Duodenal mucosa (tissue), 2 donors: Measurements from ENCODE around the gene INTS2.
"Not testable (repeated sequence)": the region's sequence is repeated elsewhere in the genome, so short reads cannot be mapped to it uniquely, and the experiment has no call there.

Experiments used
- H3K27ac ChIP-seq: one replicate; pipeline ENCODE4 v1.7.0; 2013; ENCODE audit warnings: low read depth, low read length
- H3K27me3 ChIP-seq, 2 donors: one replicate each; pipeline ENCODE4 v1.7.0; 2013; ENCODE audit warnings: low read length in 2 of 2, control low read depth in 1 of 2; ENCODE audit not compliant: insufficient read depth in 2 of 2, control insufficient read depth in 1 of 2
- H3K36me3 ChIP-seq, 2 donors: one replicate each; pipeline ENCODE4 v1.7.0; 2013; ENCODE audit warnings: low read length in 2 of 2, control low read depth in 1 of 2; ENCODE audit not compliant: insufficient read depth in 2 of 2, control insufficient read depth in 1 of 2
- H3K4me1 ChIP-seq, 2 donors: one replicate each; pipeline ENCODE4 v1.7.0; 2013; ENCODE audit warnings: low read length in 2 of 2, control low read depth in 1 of 2; ENCODE audit not compliant: insufficient read depth in 2 of 2, control insufficient read depth in 1 of 2
- H3K4me3 ChIP-seq, 2 donors: one replicate each; pipeline ENCODE4 v1.7.0; 2013; ENCODE audit warnings: low read length in 2 of 2, low read depth in 1 of 2
- H3K9ac ChIP-seq, 2 donors: one replicate each; pipeline ENCODE4 v1.7.0; 2013; ENCODE audit warnings: low read length in 2 of 2, low read depth in 1 of 2
- H3K9me3 ChIP-seq, 2 donors: one replicate each; pipeline ENCODE4 v1.7.0; 2013; ENCODE audit warnings: low read length in 2 of 2, control low read depth in 1 of 2; ENCODE audit not compliant: control insufficient read depth in 1 of 2

The INTS2 gene

GRCh38 chr17:61943117-61943516 lies 15.3 kb upstream of the INTS2 start:
- H3K9ac ChIP-seq, result no peak overlapping the region
- H3K36me3 ChIP-seq, result peaks cover 19 to 40% of the 10 kb centered on the region in 2 donors

GRCh38 chr17:61942085-61942484 lies 14.3 kb upstream of the INTS2 start:
- no peak overlapping the region for H3K9ac ChIP-seq
- no peak overlapping the region for H3K27ac ChIP-seq
- no peak overlapping the region for H3K4me3 ChIP-seq
- H3K4me1 ChIP-seq, result no peaks in the 10 kb centered on the region
- no peaks in the 10 kb centered on the region for H3K9me3 ChIP-seq
- H3K36me3 ChIP-seq, result peaks cover 14 to 30% of the 10 kb centered on the region in 2 donors
- H3K27me3 ChIP-seq, result no peaks in the 10 kb centered on the region

More at GRCh38 chr17:61943117-61943516, 15.3 kb upstream of the INTS2 start:
- no peaks in the 10 kb centered on the region for H3K9me3 ChIP-seq
- no peaks in the 10 kb centered on the region for H3K4me1 ChIP-seq
- H3K27me3 ChIP-seq, result no peaks in the 10 kb centered on the region
- H3K4me3 ChIP-seq, result no peak overlapping the region
- H3K27ac ChIP-seq, result no peak overlapping the region

GRCh38 chr17:61928101-61928436 lies 287 bp upstream of the INTS2 start:
- no peak overlapping the region for H3K27ac ChIP-seq
- peak overlapping the region in 1 of 2 donors; percentile 69 for H3K9ac ChIP-seq
- H3K4me1 ChIP-seq, result peaks cover 11 to 14% of the 10 kb centered on the region in 2 donors
- no peaks in the 10 kb centered on the region for H3K9me3 ChIP-seq
- H3K27me3 ChIP-seq, result no peaks in the 10 kb centered on the region
- peaks cover 2 to 12% of the 10 kb centered on the region in 2 donors for H3K36me3 ChIP-seq
- H3K4me3 ChIP-seq, result peak overlapping the region; percentile 80 to 89

- no peak overlapping the region for H3K27ac ChIP-seq
- peaks cover 2 to 12% of the 10 kb centered on the region in 2 donors for H3K36me3 ChIP-seq
- peak overlapping the region; percentile 53 to 69 for H3K9ac ChIP-seq
- H3K9me3 ChIP-seq, result no peaks in the 10 kb centered on the region
- peak overlapping the region; percentile 80 to 89 for H3K4me3 ChIP-seq
- no peaks in the 10 kb centered on the region for H3K27me3 ChIP-seq
- peaks cover 11 to 14% of the 10 kb centered on the region in 2 donors for H3K4me1 ChIP-seq
Observed at GRCh38 chr17:61926826-61927207, 965 bp downstream of the INTS2 start.

- not testable (repeated sequence) for H3K9ac ChIP-seq, H3K4me1 ChIP-seq, H3K9me3 ChIP-seq, H3K27me3 ChIP-seq, H3K4me3 ChIP-seq, H3K27ac ChIP-seq
- peaks cover under 1 to 23% of the 10 kb centered on the region in 2 donors for H3K36me3 ChIP-seq
Observed at GRCh38 chr17:61915162-61915561, 12.6 kb downstream of the INTS2 start.

- H3K9ac ChIP-seq, result no peak overlapping the region
- H3K4me3 ChIP-seq, result no peak overlapping the region
- no peaks in the 10 kb centered on the region for H3K27me3 ChIP-seq
- H3K9me3 ChIP-seq, result no peaks in the 10 kb centered on the region
- H3K27ac ChIP-seq, result no peak overlapping the region
- H3K4me1 ChIP-seq, result no peaks in the 10 kb centered on the region
- H3K36me3 ChIP-seq, result peaks cover 10 to 23% of the 10 kb centered on the region in 2 donors
Observed at GRCh38 chr17:61908292-61909037, 19.3 kb downstream of the INTS2 start.

- Histone ChIP-seq H3K9ac (no peak overlapping the region), H3K27me3 (no peaks in the 10 kb centered on the region), H3K4me1 (no peaks in the 10 kb centered on the region), H3K9me3 (no peaks in the 10 kb centered on the region), H3K4me3 (no peak overlapping the region), H3K36me3 (peaks cover 10 to 23% of the 10 kb centered on the region in 2 donors), H3K27ac (no peak overlapping the region)
Observed at GRCh38 chr17:61907361-61907760, 20.4 kb downstream of the INTS2 start.

- Histone ChIP-seq H3K27ac (no peak overlapping the region), H3K4me1 (no peaks in the 10 kb centered on the region)
Observed at GRCh38 chr17:61904094-61904710, 23.6 kb downstream of the INTS2 start.

GRCh38 chr17:61903251-61903650 lies 24.5 kb downstream of the INTS2 start:
- Histone ChIP-seq H3K27me3 (no peaks in the 10 kb centered on the region), H3K27ac (no peak overlapping the region), H3K4me1 (no peaks in the 10 kb centered on the region), H3K9ac (no peak overlapping the region), H3K4me3 (no peak overlapping the region), H3K9me3 (no peaks in the 10 kb centered on the region), H3K36me3 (peaks cover 9 to 11% of the 10 kb centered on the region in 2 donors)

More at GRCh38 chr17:61904094-61904710, 23.6 kb downstream of the INTS2 start:
- peaks cover 11% of the 10 kb centered on the region in 2 donors for H3K36me3 ChIP-seq
- no peaks in the 10 kb centered on the region for H3K27me3 ChIP-seq
- peak overlapping the region in 1 of 2 donors; percentile 54 for H3K4me3 ChIP-seq
- no peaks in the 10 kb centered on the region for H3K9me3 ChIP-seq
- peak overlapping the region in 1 of 2 donors; percentile 2 for H3K9ac ChIP-seq

- Histone ChIP-seq H3K9me3 (no peaks in the 10 kb centered on the region), H3K36me3 (peaks cover 4% of the 10 kb centered on the region in 2 donors)
Observed at GRCh38 chr17:61897548-61898180, 30.1 kb downstream of the INTS2 start.

More at GRCh38 chr17:61897548-61898180, 30.1 kb downstream of the INTS2 start:
- Histone ChIP-seq H3K27me3 (no peaks in the 10 kb centered on the region), H3K27ac (no peak overlapping the region), H3K4me3 (no peak overlapping the region), H3K9ac (no peak overlapping the region), H3K4me1 (no peaks in the 10 kb centered on the region)
